Hematopoietic multipotent progenitor cell treated with erythropoietin and hydrocortisone succinate and interleukin-3 and kit ligand, for 8 days (in vitro differentiated cells): ENCODE results near the gene DTD1.
A peak's percentile ranks its signal among the peaks of the same experiment; 100 is the strongest.

ENCODE experiments used
- DNase-seq: peaks from one replicate; pipeline ENCODE4 v3.0.0-alpha.2; 2015

The DTD1 gene

GRCh38 chr20:18666803-18667415 lies 79.1 kb downstream of the DTD1 start:
- DNase-seq, result no peak

GRCh38 chr20:18669241-18670019 lies 81.6 kb downstream of the DTD1 start:
- DNase-seq, result no peak

- DNase-seq, result no peak
Measured at GRCh38 chr20:18671203-18671710, 83.4 kb downstream of the DTD1 start.

- DNase-seq, result no peak
Measured at GRCh38 chr20:18672834-18673233, 85.0 kb downstream of the DTD1 start.

- no peak for DNase-seq
Measured at GRCh38 chr20:18676396-18676795, 88.5 kb downstream of the DTD1 start.

GRCh38 chr20:18677126-18677525 lies 89.3 kb downstream of the DTD1 start:
- DNase-seq, result no peak

- DNase-seq, result peak; percentile 11
Measured at GRCh38 chr20:18678549-18679419, 90.9 kb downstream of the DTD1 start.

- DNase-seq, result no peak
Measured at GRCh38 chr20:18683839-18684238, 96.0 kb downstream of the DTD1 start.

GRCh38 chr20:18684775-18685174 lies 96.9 kb downstream of the DTD1 start:
- no peak for DNase-seq

- no peak for DNase-seq
Measured at GRCh38 chr20:18685406-18685805, 97.6 kb downstream of the DTD1 start.

- no peak for DNase-seq
Measured at GRCh38 chr20:18686696-18687095, 98.8 kb downstream of the DTD1 start.

- DNase-seq, result no peak
Measured at GRCh38 chr20:18688676-18689075, 100.8 kb downstream of the DTD1 start.

GRCh38 chr20:18689557-18689956 lies 101.7 kb downstream of the DTD1 start:
- no peak for DNase-seq

GRCh38 chr20:18692447-18692846 lies 104.6 kb downstream of the DTD1 start:
- no peak for DNase-seq

GRCh38 chr20:18694071-18694470 lies 106.2 kb downstream of the DTD1 start:
- DNase-seq, result no peak

- no peak for DNase-seq
Measured at GRCh38 chr20:18695175-18695574, 107.3 kb downstream of the DTD1 start.

GRCh38 chr20:18698735-18699380 lies 111.0 kb downstream of the DTD1 start:
- DNase-seq, result no peak

GRCh38 chr20:18701969-18702368 lies 114.1 kb downstream of the DTD1 start:
- DNase-seq, result no peak

- DNase-seq, result no peak
Measured at GRCh38 chr20:18702736-18703135, 114.9 kb downstream of the DTD1 start.

GRCh38 chr20:18705490-18705889 lies 117.6 kb downstream of the DTD1 start:
- DNase-seq, result no peak

- DNase-seq, result no peak
Measured at GRCh38 chr20:18705910-18706309, 118.1 kb downstream of the DTD1 start.

GRCh38 chr20:18712131-18712530 lies 124.3 kb downstream of the DTD1 start:
- DNase-seq, result no peak

- no peak for DNase-seq
Measured at GRCh38 chr20:18712882-18713281, 125.0 kb downstream of the DTD1 start.
